Activated T-helper 1 cell treated with Interleukin-2 at 50 U/mL for 16 hours (primary cell): ENCODE data around the gene WRNIP1.

Source experiments
- DNase-seq: peaks from one replicate; pipeline ENCODE4 v3.0.0-alpha.2; 2020; ENCODE audit warnings: low read depth

Gene WRNIP1

GRCh38 chr6:2807342-2808090, 42.3 kb downstream of the WRNIP1 start:
- no peak for DNase-seq

GRCh38 chr6:2809015-2809414, 43.8 kb downstream of the WRNIP1 start:
- no peak for DNase-seq

DNA sequence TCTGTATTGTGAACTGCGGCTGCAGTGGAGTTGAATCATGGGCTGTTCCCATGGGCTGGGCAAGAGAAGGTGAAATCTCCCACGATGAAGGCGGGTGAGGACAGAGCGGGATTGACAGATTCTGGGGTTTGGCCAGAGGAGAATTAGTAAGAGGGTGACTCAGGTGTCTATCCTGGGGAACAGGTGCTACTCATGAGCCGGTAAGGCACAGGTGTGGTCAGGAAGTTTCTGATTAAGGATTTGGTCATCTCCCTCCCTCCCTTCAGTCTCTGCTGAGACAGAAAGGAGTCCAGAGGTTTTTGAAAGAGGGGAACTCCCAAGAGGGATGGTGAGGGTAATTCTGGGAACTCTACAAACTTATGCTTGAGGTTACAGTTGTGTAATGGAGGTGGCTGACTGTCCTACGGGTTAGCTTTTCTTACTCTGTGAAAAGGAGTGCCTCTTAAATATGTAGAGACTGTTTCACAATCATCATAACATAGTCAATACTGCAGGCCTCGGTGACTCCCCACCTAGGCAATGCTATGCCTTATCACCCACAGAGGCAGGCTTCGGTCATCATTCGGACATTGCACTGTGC, 45.0 kb downstream of the WRNIP1 start:
- no peak for DNase-seq

GRCh38 chr6:2812695-2813094, 47.5 kb downstream of the WRNIP1 start:
- DNase-seq: no peak

DNA sequence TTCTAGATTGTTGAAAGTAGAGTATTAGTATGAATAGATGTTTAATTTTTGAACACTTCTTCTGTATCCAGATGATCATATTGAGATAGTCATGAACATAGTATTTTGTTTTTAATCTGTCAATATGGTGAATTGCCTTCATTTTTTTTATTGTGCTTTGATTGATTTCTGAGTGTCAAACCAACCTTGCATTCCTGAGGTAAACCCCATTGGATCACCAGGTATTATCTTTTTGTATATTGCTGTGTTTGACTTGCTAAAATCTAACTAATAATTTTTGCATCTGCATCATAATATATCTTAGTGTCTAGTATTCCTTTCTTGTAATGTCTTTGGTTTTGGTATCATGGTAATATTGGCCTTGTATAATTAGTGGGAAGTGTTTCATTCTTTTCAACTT, 51.0 kb downstream of the WRNIP1 start:
- no peak for DNase-seq

- DNase-seq: no peak
Measured at GRCh38 chr6:2817903-2818443, 52.8 kb downstream of the WRNIP1 start.

DNA sequence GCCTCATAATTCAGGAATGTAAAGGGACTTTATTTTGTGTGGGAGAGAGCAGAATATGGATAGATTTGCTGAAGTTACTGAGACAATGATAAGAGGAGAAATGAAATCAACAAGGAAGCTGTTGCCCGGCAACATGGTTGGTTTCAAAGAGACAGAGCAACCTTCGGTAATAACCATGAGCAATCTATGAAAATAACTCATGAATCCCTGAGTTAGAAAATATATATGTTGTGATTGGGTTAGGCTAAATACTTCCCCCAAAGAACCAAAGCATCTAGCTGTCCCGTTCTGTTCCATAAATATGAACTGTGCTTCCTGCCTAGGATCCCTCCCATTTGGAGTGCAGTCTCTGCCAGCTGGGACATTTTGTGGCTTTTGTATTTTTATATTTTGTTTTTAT, 53.4 kb downstream of the WRNIP1 start:
- no peak for DNase-seq

DNA sequence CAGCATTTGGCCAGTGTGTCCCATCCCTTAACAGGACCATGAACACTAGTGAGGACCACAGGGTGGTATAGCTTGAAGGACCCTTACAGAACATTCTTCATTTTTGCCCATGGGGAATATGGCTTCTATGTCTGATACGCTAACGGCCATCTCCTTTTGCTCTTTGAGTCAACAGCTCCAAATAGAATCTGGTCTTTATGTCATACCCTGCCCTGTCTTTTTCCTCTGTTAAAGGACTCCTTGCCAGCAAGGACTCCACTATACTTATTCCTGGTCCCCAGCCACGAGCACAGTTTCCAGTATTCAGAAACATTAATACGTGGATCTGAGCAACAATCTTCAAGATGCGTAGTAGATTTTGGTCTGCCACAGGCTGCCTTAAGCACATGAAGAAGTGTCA, 53.9 kb downstream of the WRNIP1 start:
- DNase-seq: no peak

- no peak for DNase-seq
Measured at GRCh38 chr6:2819978-2820377, 54.8 kb downstream of the WRNIP1 start.

DNA sequence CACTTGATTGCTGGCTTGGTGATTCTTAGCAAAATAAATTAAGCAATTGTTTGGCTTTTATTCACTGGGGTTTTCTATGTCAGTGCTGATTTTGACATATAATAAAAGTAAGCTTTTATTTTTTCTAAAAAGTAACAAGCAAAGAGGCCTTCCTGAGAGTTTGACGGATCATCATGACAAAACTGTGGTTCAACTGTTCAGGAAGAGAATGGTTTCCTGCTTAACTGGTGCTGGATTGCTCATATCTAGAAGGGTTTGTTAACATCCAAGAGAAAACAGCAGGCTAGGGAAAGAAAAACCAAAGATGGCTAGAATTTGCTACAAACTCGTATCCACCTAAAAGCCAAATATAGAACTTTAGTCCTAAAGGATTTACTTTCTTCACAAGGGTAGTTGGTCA, 55.2 kb downstream of the WRNIP1 start:
- DNase-seq: no peak

- DNase-seq: no peak
Measured at GRCh38 chr6:2821554-2821953, 56.4 kb downstream of the WRNIP1 start.

DNA sequence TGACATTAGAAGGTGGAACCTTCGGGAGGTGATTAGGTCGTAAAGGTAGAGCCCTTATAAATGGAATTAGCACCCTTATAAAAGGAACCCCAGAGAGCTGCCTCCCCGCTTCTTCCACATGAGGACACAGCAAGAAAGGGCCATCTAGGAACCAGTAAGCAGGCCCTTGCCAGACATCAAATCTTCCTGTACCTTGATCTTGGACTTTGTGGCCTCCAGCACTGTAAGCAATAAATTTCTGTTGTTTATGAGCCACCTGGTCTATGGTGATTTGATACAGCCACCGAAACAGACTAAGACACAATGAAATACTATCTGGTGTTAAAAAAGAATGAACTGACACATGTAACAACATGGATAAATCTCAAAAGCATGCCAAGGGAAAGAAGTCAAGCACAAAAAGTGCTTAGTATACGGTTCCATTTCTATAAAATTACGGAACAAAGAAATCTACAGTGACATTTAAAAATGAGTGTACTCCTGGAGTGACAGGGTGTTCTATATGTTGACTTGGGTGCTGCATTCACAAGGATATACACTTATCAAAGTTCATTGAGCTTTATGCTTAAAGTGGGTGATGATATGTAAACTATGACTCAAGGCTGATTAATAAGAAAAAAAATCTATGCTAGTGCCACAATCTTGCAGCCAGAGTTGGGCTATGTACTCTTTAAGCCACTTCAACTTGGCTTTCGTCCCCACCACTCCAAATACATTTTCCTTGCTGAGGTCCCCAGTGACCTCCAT, 58.1 kb downstream of the WRNIP1 start:
- DNase-seq: no peak

DNA sequence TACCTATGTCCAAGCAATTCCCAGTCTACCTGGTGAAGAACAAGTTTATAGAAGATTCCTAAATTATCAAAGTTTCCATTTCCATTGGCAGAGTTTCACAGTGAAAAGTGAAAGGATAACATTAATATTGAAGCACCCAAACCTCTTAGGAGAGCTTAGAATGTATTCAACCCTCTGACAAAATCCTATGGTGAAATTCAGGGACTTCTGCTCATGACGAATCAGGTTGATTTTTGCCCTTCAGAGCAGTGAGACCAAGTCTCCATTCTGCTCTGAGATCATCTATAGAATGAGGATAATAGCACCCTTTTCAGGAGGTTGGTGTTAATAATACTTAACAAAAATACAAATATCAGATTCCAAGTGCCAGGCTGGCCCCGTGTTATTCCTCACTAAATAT, 60.9 kb downstream of the WRNIP1 start:
- no peak for DNase-seq

- DNase-seq: no peak
Measured at GRCh38 chr6:2827142-2827541, 61.9 kb downstream of the WRNIP1 start.

DNA sequence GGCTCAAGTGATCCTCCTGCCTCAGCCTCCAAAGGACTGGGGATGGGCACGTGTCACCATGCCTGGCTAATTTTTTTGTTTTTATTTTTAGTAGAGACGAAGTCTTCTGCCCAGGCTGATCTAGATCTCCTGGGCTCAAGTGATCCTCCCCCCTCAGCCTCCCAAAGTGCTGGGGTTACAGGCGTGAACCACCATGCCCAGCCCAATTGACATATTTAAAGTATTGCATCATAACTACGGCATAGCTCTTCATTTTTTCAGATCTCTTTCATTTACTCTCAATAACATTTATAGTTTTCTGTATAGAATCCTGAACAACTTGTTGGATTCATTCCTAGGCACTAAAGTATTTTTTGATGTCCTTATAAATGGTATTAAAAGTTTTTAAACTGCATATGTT, 63.4 kb downstream of the WRNIP1 start:
- DNase-seq: no peak

GRCh38 chr6:2829253-2829652, 64.1 kb downstream of the WRNIP1 start:
- DNase-seq: no peak

DNA sequence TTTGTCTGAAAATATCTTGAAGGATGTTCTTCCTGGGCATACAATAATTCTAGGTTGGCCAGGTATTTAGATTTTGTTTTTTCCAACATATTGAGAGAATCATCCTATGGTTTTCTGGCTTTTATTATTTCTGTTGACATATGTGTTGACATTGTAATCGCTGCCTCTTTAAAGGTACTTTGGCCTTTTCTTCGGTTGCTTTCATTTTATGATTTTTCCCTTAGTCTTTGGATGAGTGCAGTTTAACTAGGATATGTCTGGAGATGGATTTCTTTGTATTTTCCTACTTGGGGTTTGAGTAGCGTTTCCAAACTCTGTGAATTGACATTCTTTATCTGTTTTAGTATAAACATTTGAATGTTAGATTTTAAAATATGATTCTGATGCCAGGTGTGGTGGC, 65.0 kb downstream of the WRNIP1 start:
- DNase-seq: no peak

GRCh38 chr6:2831392-2831791, 66.2 kb downstream of the WRNIP1 start:
- DNase-seq: no peak

GRCh38 chr6:2834262-2834661, 69.1 kb downstream of the WRNIP1 start:
- DNase-seq: no peak
